PFSK-1 (cell line): ENCODE data around the gene MAML2.

ENCODE experiments used
- FOXP2 ChIP-seq: optimal IDR thresholded peaks from 2 replicates; pipeline ENCODE3; 2011; ENCODE audit warnings: borderline replicate concordance, control low read depth, inconsistent platforms; ENCODE audit not compliant: insufficient read depth; ENCODE audit errors: extremely low read length, extremely low read depth
- POLR2AphosphoS5 ChIP-seq: IDR thresholded peaks from 2 replicates; pipeline ENCODE4 v1.6.1; 2012; ENCODE audit warnings: low read depth, mild to moderate bottlenecking, control low read depth, low read length, moderate library complexity
- REST ChIP-seq, 2 experiments: IDR thresholded peaks; 2 replicates each; pipeline versions ENCODE4 v1.6.1 to v1.8.0; 2011 to 2012; ENCODE audit warnings: low read depth in 2 of 2, low read length in 2 of 2, control low read depth in 1 of 2, inconsistent platforms in 1 of 2, mild to moderate bottlenecking in 1 of 2, moderate library complexity in 1 of 2; ENCODE audit not compliant: insufficient read depth in 1 of 2
- TAF1 ChIP-seq: IDR thresholded peaks from 2 replicates; pipeline ENCODE4 v1.6.1; 2012; ENCODE audit warnings: low read length, control low read depth, borderline replicate concordance; ENCODE audit not compliant: insufficient read depth

GRCh38 chr11:96337541-96338431, 5.2 kb downstream of the MAML2 start:
- no peak for TF ChIP-seq REST (IDR thresholded peaks at IDR 0.05; ENCODE audit: insufficient read depth in 1 of 2, low read depth in 2 of 2, low read length in 2 of 2)
- no peak for TF ChIP-seq FOXP2
- no peak for TF ChIP-seq TAF1
- no peak for TF ChIP-seq POLR2AphosphoS5
